ENCODE results near the gene CELF2.

DNA sequence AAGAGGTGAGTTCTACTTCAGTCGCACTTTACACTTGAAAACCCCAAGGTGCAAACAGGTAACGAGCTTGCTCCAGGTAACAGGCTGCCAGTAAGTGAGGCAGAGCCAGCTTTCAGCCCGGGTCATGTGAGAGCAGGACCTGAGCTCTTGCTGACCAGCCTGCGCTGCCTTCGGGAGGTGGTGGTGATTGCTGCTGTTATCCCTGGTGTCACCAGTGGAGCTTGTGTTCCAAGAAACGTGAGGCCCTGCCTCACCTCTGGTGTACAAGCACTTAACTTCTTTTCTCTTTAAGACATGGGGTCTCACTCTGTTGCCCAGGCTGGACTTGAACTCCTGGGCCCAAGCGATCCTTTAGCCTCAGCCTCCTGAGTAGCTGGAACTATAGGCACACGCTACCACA, 265.0 kb downstream of the CELF2 start:
- TF ChIP-seq, protein P1, sequence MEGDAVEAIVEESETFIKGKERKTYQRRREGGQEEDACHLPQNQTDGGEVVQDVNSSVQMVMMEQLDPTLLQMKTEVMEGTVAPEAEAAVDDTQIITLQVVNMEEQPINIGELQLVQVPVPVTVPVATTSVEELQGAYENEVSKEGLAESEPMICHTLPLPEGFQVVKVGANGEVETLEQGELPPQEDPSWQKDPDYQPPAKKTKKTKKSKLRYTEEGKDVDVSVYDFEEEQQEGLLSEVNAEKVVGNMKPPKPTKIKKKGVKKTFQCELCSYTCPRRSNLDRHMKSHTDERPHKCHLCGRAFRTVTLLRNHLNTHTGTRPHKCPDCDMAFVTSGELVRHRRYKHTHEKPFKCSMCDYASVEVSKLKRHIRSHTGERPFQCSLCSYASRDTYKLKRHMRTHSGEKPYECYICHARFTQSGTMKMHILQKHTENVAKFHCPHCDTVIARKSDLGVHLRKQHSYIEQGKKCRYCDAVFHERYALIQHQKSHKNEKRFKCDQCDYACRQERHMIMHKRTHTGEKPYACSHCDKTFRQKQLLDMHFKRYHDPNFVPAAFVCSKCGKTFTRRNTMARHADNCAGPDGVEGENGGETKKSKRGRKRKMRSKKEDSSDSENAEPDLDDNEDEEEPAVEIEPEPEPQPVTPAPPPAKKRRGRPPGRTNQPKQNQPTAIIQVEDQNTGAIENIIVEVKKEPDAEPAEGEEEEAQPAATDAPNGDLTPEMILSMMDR (IDR thresholded peaks at IDR 0.05): no peak
- TF ChIP-seq POLR2AphosphoS5 (IDR thresholded peaks at IDR 0.05; ENCODE audit: insufficient read depth in 1 of 2, low read depth in 1 of 2): no peak

Measured in vagina (tissue), 2 donors.